Esophagus muscularis mucosa (tissue), 4 donors: ENCODE measurements around the gene GRK5.
A peak's percentile ranks its signal among the peaks of the same experiment; 100 is the strongest.

Experiments
- CTCF ChIP-seq, 3 experiments: fragments of 200-600 bp in 2 of 3; fragments of 450-650 bp in 1 of 3; sonication (generic) in 2 of 3; IDR thresholded peaks; one replicate each; pipeline ENCODE4 v1.5.1; 2017 to 2019; ENCODE audit warnings: antibody characterized with exemption in 3 of 3, mild to moderate bottlenecking in 2 of 3, moderate library complexity in 1 of 3
- EP300 ChIP-seq: sonication (generic); formaldehyde crosslinking; IDR thresholded peaks from one replicate; pipeline ENCODE4 v1.6.1; 2017; ENCODE audit warnings: antibody characterized with exemption
- POLR2AphosphoS5 ChIP-seq, 2 donors: sonication (generic); formaldehyde crosslinking; IDR thresholded peaks; one replicate each; pipeline ENCODE4 v1.6.1; 2017; ENCODE audit warnings: antibody characterized with exemption in 2 of 2

- peak in 2 of 3 experiments; percentile 19 to 39 for TF ChIP-seq CTCF (IDR thresholded peaks at IDR 0.05)
- no peak for TF ChIP-seq EP300
- TF ChIP-seq POLR2AphosphoS5 (IDR thresholded peaks at IDR 0.05), result no peak
These were observed 45.5 kb upstream of the GRK5 start for GRCh38 chr10:119161680-119162451.
